Anterior cingulate cortex (tissue), 58 donors: Measurements from ENCODE around the gene TYW1B.
"Not testable (repeated sequence)": the region's sequence is repeated elsewhere in the genome, so short reads cannot be mapped to it uniquely, and the experiment has no call there.

Experiments
- DNase-seq, 58 donors: peaks; one replicate each; lab custom pipeline; 2025; lab: John Stamatoyannopoulos, UW

Gene TYW1B

DNA sequence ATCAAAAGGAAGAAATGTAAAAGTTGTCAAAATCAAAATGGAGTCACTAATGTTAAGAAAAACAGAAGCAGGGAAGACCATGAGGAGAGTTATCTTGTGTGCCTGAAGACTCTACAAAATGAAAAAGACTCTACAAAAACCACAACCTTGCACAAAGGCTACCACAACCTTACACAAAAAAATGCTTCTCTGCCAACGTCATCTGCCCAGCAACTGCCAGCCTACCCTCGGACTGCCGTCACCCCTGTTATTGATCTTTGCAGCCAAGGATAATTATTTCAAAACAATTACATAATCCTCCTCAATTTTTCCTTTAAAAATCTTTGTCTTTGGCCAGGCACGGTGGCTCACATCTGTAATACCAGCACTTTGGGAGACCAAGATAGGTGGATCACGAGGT is 61.0 kb downstream of the TYW1B start:
- DNase-seq: not testable (repeated sequence)

DNA sequence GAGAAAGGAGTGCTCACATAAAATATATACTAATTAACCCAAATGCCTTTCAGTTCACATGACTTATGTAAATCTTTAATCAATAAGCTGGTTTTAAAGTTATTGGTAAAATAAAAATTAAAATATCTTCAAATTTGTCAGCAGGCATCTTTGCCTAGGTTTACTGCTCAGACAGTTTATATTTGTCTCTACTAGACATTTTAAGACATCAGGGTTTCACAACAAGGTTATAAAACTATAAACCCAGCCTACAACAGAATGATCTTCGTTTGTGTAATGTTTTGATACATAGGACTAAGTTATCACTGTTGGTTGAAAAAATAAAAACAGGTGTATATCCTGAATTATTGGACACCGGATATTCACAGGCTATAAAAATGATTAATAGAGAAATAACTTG is 67.4 kb downstream of the TYW1B start:
- no peak for DNase-seq

DNA sequence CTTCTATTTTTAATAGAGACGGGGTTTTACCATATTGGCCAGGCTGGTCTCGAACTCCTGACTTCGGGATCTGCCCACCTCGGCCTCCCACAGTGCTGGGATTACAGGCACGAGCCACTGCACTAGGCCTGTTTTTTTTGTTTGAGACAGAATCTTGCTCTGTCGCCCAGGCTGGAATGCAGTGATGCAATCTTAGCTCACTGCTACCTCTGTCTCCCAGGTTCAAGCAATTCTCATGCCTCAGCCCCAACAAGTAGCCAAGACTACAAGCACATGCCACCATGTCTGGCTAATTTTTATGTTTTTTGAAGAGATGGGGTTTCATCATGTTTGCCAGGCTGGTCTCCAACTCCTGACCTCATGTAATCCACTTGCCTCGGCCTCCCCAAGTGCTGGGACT is 73.7 kb downstream of the TYW1B start:
- no peak for DNase-seq

DNA sequence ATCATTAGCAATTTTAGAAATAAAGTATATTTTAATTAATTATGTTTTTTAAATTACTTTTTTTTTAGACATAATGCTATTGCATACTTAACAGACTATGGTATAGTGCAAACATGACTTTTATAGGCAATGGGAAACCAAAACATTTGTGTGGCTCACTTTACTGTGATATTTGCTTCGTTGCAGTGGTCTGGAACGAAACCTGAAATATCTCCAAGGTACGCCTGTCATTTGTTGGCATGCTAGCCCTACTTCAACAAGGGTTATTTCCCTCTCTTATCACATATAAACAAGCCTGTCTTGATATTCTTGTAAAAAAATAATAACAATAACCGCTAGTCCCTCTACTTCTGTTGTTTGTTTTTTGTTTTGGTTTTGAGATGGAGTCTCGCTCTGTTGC is 74.2 kb downstream of the TYW1B start:
- DNase-seq: no peak

DNA sequence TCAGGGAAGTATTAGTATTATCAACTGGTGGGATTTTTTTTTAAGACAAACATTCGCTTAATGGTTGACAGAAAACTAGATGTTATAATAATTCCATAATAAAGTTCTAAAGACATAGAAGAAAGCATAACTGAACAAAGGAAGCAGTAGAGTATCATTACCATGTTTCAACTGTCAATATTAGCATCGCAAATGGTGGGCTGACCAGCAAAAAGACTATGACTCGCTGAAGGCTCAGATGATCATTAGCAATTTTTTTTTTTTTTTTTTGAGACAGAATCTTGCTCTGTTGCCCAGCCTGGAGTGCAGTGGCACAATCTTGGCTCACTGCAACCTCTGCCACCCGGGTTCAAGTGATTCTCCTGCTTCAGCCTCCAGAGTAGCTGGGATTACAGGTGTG is 74.8 kb downstream of the TYW1B start:
- DNase-seq: not testable (repeated sequence)

DNA sequence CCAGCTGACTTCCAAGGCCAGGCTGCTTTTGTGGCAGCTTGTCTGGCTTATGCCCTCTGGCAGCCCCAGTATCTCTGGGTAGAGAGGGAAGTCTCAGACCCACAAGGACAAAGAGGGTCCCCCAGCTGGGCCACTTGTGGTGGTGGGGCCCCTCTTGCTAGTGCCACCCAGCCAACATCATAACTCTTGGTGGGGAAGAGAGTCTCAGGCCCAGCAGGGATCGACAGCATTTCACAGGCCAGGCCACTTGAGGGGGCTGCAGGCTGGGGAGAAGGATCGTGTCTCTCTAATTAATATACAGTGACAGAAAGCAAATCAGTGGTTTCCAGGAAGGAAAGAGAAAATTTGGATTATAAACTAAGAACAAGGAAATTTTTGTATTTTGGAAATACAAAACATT is 76.0 kb downstream of the TYW1B start:
- DNase-seq: no peak

DNA sequence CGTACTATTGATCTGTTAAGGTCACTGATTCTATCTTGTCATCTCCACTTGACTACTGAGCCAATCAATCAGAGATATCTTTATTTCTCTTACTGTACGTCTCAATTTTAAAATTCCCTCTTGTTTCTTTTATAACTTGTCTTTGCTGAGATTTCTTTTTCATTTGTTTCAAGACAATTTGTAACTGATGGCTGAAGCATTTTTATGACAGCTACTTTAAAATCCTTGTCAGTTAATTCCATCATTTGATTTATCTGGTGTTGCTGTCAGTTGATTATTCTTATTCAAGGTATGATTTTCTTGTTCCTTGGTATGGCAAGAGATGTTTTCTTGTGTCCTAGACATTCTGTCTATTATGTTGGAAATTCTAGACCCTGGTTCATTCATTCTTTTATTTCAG is 76.6 kb downstream of the TYW1B start:
- no peak for DNase-seq

DNA sequence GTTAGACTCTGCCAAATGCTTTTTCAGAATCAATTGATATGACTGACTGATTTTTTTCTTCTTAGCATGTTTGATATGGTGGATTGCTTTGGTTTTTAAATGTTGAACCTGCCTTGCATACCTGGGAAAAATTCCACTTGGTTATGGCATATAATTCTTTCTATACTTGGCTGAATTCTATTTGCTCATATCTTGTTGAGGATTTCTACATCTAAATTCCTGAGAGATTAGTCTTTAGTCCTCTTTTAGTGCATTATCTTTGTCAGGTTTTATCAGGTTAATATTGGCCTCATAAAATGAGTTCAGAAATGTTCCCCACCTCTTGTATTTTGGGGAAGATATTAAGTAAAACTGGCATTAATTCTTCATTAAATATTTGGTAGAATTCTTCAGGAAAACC is 79.4 kb downstream of the TYW1B start:
- not testable (repeated sequence) for DNase-seq

DNA sequence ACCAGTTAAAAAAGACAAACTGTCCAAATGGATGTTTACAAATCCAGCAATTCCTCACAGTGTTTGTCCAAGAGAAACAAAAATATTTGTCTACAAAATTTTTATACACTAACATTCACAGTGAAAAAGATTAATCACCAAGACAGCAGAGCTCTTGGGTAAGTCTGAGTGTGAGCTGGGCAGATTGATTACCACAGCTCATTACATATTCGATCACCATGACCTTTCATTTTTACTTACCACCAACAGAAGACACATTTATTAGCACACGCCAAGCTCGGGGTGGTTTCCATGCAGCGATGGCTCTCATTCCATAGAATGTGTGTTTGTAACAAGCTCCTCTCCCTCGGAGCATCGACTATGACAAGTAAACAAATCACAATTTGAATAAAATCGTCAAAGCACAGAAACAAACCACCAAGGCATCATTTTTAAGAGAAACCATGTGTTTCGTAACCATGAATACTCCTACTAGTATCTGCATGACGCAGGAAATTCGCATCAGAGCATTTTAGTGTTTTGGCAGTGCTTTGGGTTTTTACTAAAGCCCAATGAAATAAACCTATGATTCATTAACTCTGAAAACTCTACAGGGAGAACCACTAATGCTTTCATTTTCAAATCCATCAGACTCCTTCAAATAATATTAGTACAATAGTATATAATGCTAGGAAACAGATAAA is 83.6 kb downstream of the TYW1B start:
- not testable (repeated sequence) for DNase-seq

DNA sequence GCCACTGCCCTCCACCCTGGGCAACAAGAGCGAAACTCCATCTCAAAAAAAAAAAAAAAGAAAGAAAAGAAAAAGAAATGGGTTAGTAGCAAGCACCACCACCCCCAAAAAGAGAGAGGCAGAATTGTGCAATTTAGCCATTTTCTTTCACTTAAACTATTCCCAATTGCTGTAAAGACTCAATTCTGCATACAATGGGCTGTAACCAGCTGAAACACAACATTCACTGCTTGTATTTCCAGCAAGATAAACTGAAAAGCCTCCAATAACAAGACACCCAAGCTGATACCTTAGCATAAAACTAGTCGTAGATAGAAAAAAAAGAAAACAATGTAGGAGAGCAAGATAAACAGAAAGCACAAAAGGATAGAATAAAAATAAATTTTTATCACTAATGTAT is 84.2 kb downstream of the TYW1B start:
- not testable (repeated sequence) for DNase-seq

DNA sequence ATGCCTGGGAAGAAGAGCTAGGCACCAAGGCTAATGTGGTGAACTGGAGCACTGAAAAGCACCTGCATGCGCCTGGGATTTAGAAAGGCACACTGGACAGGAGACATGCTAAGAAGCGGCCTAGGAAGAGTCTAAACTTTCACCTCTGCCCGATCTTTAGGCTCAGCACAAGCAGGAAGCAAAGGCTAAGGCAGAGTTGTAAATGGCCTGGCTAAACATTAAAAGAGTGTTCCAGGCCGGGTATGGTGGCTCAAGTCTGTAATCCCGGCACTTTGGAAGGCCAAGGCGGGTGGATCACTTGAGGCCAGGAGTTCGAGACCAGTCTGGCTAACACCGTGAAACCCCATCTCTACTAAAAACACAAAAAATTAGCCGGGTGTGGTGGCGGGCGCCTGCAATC is 88.3 kb downstream of the TYW1B start:
- DNase-seq: not testable (repeated sequence)

DNA sequence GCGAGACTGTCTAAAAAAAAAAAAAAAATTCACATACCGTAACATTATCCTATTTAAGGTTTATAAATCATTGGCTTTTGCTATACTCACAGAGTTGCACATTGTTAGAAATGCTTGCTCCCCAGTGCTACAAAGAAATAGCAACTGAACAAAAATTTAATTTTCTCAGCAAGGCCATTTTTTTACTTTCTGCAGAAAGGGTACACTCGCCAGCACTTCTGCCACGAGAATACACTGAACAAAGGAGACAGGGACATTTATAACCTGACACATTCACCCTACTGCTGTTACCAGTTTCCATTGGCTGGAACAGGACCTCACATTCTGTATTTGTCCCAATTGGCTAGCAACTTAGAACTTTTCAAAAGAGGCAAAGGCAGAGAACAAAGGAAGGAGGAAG is 92.1 kb downstream of the TYW1B start:
- not testable (repeated sequence) for DNase-seq

DNA sequence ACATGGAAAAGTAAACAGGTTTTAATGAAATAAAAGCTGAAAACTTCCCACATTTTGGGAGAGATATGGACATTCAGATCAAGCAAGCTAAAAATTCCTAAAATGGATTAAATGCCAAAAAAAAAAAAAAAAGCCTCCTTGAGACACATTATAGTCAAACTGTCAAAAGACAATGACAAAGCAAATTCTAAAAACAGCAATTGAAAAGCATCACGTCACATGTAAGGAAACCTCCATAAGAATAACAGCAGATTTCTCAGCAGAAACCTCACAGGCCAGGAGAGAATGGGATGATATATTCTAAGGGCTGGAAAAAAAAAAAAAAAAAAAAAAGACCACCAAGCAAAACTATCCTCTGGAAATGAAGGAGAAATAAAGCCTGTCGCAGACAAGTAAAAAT is 97.2 kb downstream of the TYW1B start:
- not testable (repeated sequence) for DNase-seq

DNA sequence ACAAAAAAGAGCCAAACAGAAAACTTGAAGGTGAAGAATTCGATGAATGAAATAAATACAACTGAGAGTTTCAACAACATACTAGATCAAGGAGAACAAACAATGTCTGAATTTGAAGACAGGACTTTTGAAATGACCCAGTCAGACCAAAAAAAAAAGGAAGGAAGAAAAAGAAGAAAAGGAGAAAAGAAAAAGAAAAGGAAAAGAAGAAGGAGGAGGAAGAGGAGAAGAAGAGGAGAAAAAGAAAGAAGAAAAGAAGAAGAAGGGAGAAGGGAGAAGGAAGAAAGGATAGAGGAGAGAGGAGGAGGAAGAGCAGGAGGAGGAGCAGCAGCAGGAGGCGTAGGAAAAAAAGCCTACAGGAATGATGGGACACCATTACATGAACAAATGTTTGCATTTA is 97.6 kb downstream of the TYW1B start:
- not testable (repeated sequence) for DNase-seq

DNA sequence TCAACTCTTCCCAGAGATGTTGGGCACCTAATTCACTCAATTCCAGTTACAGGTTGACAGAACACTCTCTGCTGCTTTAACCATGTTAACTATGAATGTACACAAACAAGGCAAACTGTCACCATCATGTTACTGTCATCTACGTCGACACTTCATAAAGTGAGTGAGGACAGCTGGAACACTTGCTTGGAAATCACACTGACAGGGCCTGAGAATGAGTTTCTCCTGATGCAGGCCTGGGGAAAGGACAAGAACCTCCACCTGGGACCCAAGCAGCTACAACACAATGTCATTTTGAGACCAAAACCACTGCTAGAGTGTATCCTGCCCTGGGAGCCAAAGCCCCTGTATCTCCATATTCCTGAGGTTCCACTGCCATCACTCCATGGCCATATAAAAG is 98.9 kb downstream of the TYW1B start:
- not testable (repeated sequence) for DNase-seq

DNA sequence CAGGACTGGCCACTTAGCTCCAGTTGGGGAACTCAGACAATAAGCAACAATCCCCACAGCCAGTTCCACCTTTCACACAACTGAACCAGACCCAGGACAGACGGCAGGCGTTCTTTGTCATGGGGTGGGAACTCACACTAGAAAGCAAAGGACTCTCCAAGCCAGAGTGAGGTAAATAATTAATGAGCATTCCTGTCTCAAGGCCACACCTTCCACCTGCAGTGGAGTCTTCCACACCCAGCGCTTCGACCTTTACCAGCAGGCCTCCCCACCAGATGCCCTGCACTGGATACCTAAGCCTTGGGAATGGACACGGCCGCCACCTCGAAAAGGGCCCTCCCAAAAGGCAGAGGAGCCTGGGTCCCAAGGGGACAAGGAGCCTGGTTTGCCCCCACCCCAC is 105.3 kb downstream of the TYW1B start:
- not testable (repeated sequence) for DNase-seq

DNA sequence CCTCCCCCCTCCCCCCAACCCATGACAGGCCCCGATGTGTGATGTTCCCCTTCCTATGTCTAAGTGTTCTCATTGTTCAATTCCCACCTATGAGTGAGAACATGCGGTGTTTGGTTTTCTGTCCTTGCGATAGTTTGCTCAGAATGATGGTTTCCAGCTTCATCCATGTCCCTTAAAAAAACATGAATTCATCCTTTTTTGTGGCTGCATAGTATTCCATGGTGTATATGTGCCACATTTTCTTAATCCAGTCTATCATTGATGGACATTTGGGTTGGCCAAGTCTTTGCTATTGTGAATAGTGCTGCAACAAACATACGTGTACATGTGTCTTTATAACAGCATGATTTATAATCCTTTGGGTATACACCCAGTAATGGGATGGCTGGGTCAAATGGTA is 107.1 kb downstream of the TYW1B start:
- DNase-seq: not testable (repeated sequence)

DNA sequence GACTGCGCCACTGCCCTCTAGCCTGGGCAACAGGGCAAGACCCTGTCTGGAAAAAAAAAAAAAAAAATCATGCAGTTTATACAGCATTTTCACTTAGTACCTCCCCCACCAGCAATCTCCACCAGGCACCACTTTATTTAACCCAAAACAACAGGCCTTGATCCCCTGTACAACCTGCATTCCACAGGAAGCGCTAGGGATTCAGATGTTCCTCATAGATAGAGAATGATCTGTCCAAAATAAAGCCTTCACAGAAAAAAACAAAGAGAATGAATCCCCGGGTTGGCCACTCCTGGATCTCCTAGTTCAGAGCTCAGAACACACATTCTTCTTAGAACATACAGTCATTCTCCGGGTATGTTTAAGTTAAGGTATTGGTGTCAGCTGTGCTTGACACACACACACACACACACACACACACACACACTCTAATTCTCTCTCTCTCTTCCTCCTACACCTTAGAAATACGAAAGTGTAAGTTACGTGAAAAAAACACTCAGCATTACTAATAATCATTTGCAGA is 110.7 kb downstream of the TYW1B start:
- not testable (repeated sequence) for DNase-seq

DNA sequence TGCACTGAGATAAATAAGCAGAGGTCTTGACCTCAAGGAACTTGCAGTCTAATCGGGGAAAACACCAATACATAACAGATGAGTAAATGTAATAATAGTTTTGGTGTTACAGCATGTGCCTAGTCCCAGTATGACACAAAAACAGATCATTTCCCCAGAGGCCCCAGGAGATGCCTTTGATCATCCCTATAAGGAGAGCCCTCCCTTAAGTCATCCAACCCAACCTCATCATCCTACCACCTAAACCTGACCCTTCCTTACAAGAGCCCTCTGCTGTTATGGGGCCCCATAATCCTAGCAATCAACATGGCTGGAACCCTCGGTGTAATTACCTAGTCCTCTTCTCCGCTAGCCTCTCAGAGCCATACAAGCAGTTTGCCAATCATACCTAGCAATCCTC is 116.1 kb downstream of the TYW1B start:
- DNase-seq: not testable (repeated sequence)

DNA sequence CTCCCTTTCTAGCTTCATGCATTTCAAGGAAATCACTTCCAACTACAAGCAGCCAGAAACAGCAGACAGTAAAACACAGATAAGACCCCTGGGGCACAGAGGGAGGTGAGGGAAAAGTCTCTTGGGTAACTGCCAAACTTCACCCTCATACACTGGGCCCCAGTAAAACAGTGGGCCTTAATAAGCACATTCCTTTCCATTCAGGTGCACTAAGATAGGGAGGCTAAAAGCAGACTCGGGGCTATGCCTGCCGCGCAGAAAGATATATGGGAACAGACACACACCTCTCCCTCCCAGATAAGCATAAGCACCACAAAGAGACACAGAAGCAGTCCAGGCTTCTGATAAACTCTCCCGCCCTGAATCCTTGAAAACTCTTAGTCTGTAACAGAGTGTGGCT is 117.0 kb downstream of the TYW1B start:
- no peak for DNase-seq

DNA sequence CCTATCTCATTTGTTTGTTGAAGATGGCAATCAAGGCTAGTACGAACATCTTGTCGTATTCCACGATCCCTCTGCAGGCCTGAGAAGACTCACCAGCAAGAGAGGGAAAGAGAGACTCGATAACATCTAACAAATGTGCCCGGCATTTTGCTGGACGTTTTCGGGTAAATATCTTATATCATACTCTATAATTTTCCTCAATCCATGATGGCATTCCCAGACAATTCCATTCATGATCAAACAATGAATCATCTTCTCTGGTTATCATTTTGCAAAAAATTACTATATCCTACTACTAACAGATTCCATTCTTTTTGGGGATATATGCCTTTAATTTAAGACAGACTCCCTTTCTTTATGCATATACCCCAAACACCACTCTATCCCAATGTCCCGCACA is 118.1 kb downstream of the TYW1B start:
- DNase-seq: no peak

DNA sequence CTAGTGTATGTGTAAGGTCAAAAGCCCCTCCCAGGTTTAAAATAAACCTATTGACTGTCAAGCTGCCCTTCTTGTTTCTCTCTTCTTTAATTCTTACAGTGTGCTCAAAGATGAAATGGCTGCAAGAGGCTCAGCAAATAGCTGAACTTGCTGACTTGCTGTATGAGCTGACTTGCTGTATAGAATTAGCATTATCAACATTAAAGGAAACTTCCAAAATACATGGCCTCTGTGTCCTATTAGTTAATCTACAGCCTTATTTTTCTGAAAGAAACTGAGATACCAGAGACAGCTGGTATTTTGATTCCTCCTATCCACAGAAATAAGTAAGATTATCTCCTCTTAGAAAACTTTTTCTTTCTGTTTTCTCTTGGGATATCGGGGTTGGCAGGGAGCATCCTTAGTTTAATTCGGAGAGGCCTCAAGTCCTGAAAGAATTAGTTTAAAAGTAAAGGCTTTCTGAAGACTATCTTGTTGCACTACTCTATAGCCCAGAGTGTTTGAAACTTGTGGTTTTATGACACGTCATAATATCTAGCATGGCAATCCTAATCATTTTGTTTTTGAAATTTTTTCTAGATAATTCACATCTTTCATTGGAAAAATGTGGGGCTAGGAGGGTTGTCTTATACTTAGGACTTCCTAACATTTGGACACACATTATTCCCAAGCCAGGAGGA is 119.5 kb downstream of the TYW1B start:
- not testable (repeated sequence) for DNase-seq
